ENCODE results near the gene ARHGAP4. TPM values are rescaled to one million over a fixed set of nuclear protein-coding genes. Genes with fewer than 3 reads are reported as not detected.

ARHGAP4 gene
- total and polyA plus RNA-seq, 2 of the 4 experiments (the other 2 are of a cell fraction) = 0.18 to 0.72 TPM

DNA sequence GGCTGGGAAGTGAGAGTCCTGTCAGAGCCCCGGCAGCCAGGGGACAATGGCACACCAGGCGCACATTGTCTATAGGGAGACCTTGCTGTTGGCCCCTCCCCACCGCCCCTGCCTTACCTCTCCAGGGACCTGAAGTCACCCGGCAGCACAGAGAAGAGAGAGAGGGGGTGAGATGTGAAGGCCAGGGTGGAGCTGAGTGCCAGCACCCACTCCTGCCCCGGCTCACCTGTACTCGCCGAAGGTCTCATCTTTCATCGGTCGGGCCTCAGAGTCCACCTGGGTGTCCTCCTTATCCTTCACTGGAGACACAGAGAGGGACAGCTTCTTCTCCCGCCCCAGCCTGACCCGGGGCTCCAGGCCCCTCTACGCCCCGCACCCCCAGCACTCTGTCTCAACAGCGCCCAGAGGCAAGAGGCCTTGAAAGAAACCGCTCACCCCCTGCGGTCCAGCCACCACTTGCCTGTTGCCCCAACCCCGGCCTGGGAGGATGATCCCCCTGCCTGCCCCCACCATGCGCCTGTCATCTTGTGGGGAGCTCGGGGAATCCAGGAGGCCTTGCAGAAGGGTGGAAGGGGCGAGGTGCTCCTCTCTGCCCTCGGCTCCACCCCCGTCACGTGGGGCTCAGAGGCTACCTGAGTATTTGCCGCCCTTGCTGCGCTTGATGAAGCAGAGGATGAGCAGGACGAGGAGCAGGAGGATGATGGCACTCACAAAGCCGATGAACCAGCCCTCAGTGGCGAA lies 62.6 kb downstream of the ARHGAP4 start:
- CTCF ChIA-PET = no interaction called here
- no peak overlapping the region for H2BK20ac ChIP-seq (ENCODE audit: low read depth, low read length)

More for the DNA sequence above, 62.6 kb downstream of the ARHGAP4 start:
- DNase-seq = no peak
- H3K18ac ChIP-seq (ENCODE audit: low read depth, low read length) = no peak overlapping the region
- in situ Hi-C loops (cut with MboI; ENCODE audit: low sequenced_read_pairs) (no loop called here), intact Hi-C loops (cut with micrococcal nuclease) (no loop called here), dilution Hi-C loops (cut with HindIII; ENCODE audit: low sequenced_read_pairs, unreplicated experiment) (no loop called here)
- no peak overlapping the region for H3K4ac ChIP-seq (ENCODE audit: low read depth, low read length)
- H2AFZ ChIP-seq (replicated peaks; ENCODE audit: low read length, poor library complexity) = no peak overlapping the region
- H3K14ac ChIP-seq (replicated peaks; ENCODE audit: low read depth, low read length) = no peak overlapping the region
- H4K91ac ChIP-seq (ENCODE audit: insufficient read depth, low read depth, low read length) = no peak overlapping the region
- no peak overlapping the region for H3K4me3 ChIP-seq (ENCODE audit: insufficient read depth, low read depth, low read length)
- no peak overlapping the region for H2AK5ac ChIP-seq (ENCODE audit: low read depth, low read length)
- no peak overlapping the region for H4K8ac ChIP-seq (ENCODE audit: low read depth in 2 of 2, low read length in 2 of 2)
- peaks cover 25% of the 10 kb centered on the region; the same call in 1 of the 2 replicates for H3K27me3 ChIP-seq (ENCODE audit: control insufficient read depth, insufficient read depth, low read length)
- BruUV-seq (replicated peaks) = no TSS peak
- H4K20me1 ChIP-seq (ENCODE audit: insufficient read depth, low read length) = no peaks in the 10 kb centered on the region
- no peak for ATAC-seq (ENCODE audit: low read depth)
- H3K23ac ChIP-seq (ENCODE audit: low read depth, low read length) = no peak overlapping the region
- H2BK5ac ChIP-seq (ENCODE audit: low read depth, low read length, poor library complexity, severe bottlenecking) = no peak overlapping the region
- WGBS, 2 experiments (ENCODE audit: extremely low coverage in 2 of 2, insufficient read length in 1 of 2) = 59% methylated on average over 15 of the region's 28 CpGs; no CpG with 5 or more reads in 1 of the 2 experiments
- no peaks in the 10 kb centered on the region for H3K79me1 ChIP-seq (ENCODE audit: low read depth in 1 of 2, low read length in 2 of 2)
- H3K4me1 ChIP-seq (ENCODE audit: control insufficient read depth, insufficient read depth, low read length) = no peaks in the 10 kb centered on the region
- H3K36me3 ChIP-seq (ENCODE audit: control insufficient read depth, insufficient read depth, low read length) = no peaks in the 10 kb centered on the region
- TF ChIP-seq FOS (IDR thresholded peaks at IDR 0.05; ENCODE audit: low read depth, low read length) (no peak), CHD1 (IDR thresholded peaks at IDR 0.05; ENCODE audit: low read depth, low read length) (no peak), MAZ (IDR thresholded peaks at IDR 0.05; ENCODE audit: borderline replicate concordance, low read depth, low read length) (no peak), ELK1 (IDR thresholded peaks at IDR 0.05; ENCODE audit: borderline replicate concordance, low read depth, low read length) (no peak), SMC3 (IDR thresholded peaks at IDR 0.05; ENCODE audit: low read depth, low read length) (no peak)
- TF ChIP-seq, protein P1, sequence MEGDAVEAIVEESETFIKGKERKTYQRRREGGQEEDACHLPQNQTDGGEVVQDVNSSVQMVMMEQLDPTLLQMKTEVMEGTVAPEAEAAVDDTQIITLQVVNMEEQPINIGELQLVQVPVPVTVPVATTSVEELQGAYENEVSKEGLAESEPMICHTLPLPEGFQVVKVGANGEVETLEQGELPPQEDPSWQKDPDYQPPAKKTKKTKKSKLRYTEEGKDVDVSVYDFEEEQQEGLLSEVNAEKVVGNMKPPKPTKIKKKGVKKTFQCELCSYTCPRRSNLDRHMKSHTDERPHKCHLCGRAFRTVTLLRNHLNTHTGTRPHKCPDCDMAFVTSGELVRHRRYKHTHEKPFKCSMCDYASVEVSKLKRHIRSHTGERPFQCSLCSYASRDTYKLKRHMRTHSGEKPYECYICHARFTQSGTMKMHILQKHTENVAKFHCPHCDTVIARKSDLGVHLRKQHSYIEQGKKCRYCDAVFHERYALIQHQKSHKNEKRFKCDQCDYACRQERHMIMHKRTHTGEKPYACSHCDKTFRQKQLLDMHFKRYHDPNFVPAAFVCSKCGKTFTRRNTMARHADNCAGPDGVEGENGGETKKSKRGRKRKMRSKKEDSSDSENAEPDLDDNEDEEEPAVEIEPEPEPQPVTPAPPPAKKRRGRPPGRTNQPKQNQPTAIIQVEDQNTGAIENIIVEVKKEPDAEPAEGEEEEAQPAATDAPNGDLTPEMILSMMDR (conservative IDR thresholded peaks at IDR 0.05; ENCODE audit: low read depth, low read length) = no peak
- no peaks in the 10 kb centered on the region for H3K9me1 ChIP-seq (ENCODE audit: insufficient read depth, low read length)
- H3K9me3 ChIP-seq (ENCODE audit: control insufficient read depth, insufficient read depth, low read length) = peaks cover 6% of the 10 kb centered on the region
- no peak overlapping the region for H3K27ac ChIP-seq (ENCODE audit: insufficient read depth, low read length)
- H3K56ac ChIP-seq (ENCODE audit: extremely low read depth, insufficient read depth, low read length) = no peak overlapping the region
- no peak overlapping the region for H2BK15ac ChIP-seq (ENCODE audit: low read depth, low read length)
- POLR2A ChIA-PET (ENCODE audit: unreplicated experiment) = no interaction called here
- no peak overlapping the region for H2BK120ac ChIP-seq (ENCODE audit: low read depth, low read length)
- no peak overlapping the region for H3K9ac ChIP-seq (ENCODE audit: low read depth, low read length)
- no peak overlapping the region for H4K5ac ChIP-seq (ENCODE audit: low read depth, low read length)
- no peak overlapping the region for H3K4me2 ChIP-seq (ENCODE audit: low read depth, low read length)
- H2AK9ac ChIP-seq (replicated peaks; ENCODE audit: low read depth, low read length, poor library complexity) = no peak overlapping the region

Measured in IMR-90 (cell line).